ENCODE results near the gene SWAP70.

The SWAP70 gene

DNA sequence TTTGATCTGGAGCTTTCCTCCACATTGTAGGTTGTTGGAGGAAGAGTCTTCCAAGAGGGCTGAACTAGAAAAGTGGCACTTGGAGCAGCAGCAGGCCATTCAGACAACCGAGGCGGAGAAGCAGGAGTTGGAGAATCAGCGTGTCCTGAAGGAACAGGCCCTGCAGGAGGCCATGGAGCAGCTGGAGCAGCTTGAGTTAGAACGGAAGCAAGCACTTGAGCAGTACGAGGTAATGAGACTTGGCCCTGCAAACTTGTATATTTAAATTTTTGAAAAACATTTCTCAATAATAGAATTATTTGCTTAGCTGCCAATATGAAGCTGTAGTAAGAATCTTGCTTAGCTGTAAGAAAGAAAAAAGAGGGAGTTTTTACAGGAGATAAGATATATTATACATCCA, 84.0 kb downstream of the SWAP70 start:
- in situ Hi-C loops (cut with MboI; ENCODE audit: low sequenced_read_pairs): no loop called here

GRCh38 chr11:9748361-9748970, 84.6 kb downstream of the SWAP70 start:
- in situ Hi-C loops (cut with MboI; ENCODE audit: low sequenced_read_pairs): no loop called here

- in situ Hi-C loops (cut with MboI; ENCODE audit: low sequenced_read_pairs): loop anchor here (25.0 kb wide), 1 partner anchor 562 kb away; the partner anchor contains the start of gene ADM
These were observed 86.7 kb downstream of the SWAP70 start for GRCh38 chr11:9750551-9750950.

- in situ Hi-C loops (cut with MboI; ENCODE audit: low sequenced_read_pairs): loop anchor here (25.0 kb wide), 1 partner anchor 560 kb away; the partner anchor contains the start of gene ADM
These were observed 88.2 kb downstream of the SWAP70 start for GRCh38 chr11:9752091-9752490.

DNA sequence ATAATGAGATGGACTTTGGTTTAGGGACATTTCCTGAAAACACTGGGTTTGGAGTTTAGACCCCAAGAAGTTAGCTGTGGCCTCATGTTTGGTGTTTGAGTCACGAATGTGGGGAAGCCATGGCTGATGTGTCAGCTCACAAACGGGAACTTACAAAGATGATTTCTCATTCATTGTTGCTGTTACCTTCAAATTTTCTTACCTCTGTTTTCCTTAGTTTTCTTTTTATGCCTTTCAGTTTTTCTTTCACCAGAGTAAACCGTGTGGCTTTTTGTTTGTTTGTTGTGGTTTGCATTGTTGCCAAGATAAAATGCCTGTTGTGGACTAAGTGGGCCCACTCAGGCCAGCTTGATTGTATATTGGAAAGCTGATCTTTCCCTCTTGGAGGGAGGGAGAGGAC, 89.1 kb downstream of the SWAP70 start:
- in situ Hi-C loops (cut with MboI; ENCODE audit: low sequenced_read_pairs): loop anchor here (25.0 kb wide), 1 partner anchor 559 kb away; the partner anchor contains the start of gene ADM

DNA sequence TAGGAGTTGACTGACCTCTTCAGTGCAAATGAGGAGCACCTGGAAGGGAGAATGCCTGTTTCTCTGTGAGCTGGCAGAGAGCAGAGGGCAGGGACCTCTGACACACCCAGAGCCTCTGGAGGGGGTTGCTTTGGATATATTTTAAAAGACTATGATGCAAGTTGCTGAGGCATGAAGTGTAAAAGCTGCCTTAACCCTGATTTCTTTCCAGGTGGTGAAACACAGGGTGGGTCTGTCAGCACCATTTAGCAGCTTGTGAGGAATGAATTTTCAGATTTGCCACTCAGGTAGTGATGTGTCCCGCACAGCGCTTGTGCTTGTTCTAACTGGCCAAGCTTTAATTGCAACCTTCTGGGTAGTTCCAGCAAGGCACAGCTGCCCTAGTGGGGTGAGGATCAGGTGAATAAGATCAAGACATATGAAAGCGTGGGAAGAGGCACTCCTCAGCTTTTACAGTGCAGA, 90.2 kb downstream of the SWAP70 start:
- in situ Hi-C loops (cut with MboI; ENCODE audit: low sequenced_read_pairs): loop anchor here (25.0 kb wide), 1 partner anchor 558 kb away; the partner anchor contains the start of gene ADM

- in situ Hi-C loops (cut with MboI; ENCODE audit: low sequenced_read_pairs): loop anchor here (25.0 kb wide), 1 partner anchor 557 kb away; the partner anchor contains the start of gene ADM
These were observed 91.8 kb downstream of the SWAP70 start for GRCh38 chr11:9755561-9756185.

DNA sequence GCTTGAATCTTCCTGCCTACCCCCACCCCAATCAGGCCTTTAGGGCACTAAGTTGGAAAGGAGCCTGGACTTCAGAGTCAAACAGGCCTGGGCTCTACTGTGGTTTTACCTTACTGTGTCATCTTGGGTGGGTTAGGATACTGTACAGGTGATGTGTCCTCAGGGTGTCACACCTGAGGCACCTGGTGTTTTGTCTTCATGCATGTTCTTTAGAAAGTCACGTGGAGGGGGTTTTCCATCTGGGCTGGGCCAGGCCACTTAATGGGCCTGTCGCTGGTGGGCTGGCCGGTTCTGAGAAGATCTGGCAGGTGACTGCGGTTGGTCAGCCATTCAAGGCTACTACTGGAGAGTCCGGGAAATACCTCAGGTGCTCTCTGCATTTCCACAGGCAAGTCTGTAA, 92.6 kb downstream of the SWAP70 start:
- in situ Hi-C loops (cut with MboI; ENCODE audit: low sequenced_read_pairs): loop anchor here (25.0 kb wide), 1 partner anchor 556 kb away; the partner anchor contains the start of gene ADM

GRCh38 chr11:9756878-9757277, 93.0 kb downstream of the SWAP70 start:
- in situ Hi-C loops (cut with MboI; ENCODE audit: low sequenced_read_pairs): loop anchor here (25.0 kb wide), 1 partner anchor 555 kb away; the partner anchor contains the start of gene ADM

DNA sequence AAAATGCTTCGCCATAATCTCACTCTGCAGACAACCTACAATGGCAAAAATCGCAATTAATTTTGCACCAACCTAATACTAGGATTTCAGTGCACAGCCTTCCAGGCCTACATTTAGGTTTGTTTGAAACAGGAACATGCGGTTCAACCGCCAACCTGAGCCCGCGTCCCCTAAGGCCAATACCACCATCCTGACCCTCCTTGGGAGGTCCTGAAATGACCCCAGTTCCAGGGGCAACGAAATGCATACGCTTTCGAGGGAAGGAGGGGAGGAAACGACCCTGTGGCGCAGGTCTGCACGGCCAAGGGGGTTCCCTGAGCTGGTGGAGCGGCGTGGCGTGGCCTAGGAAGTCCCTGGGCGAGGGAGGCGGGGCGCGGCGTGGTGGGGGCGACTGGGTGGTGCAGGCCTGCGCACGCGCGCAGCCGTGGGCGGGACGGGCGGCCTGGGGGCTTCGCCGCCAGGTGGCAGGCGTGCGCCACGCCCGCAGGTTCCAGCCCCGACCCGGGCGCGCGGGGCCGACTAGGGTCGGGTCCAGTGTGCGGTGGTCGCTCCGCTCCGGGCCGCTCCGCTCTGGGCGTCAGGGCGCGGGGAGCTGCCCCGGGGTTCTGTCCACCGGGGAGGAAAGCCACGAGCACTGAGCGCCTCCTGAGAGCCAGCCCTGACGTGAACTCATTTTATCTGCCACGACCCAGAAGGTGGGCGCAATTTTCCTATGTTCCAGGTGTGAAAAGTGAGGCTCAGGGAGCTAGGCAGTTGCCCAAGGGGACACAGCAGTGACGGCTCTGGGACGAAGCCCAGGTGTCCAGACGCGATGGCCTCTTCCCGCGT, 94.1 kb downstream of the SWAP70 start:
- in situ Hi-C loops (cut with MboI; ENCODE audit: low sequenced_read_pairs): loop anchor here (25.0 kb wide), 1 partner anchor 554 kb away; the partner anchor contains the start of gene ADM

GRCh38 chr11:9758637-9759518, 95.0 kb downstream of the SWAP70 start:
- in situ Hi-C loops (cut with MboI; ENCODE audit: low sequenced_read_pairs): loop anchor here (25.0 kb wide), 1 partner anchor 553 kb away; the partner anchor contains the start of gene ADM

GRCh38 chr11:9759519-9760192, 95.8 kb downstream of the SWAP70 start:
- in situ Hi-C loops (cut with MboI; ENCODE audit: low sequenced_read_pairs): loop anchor here (25.0 kb wide), 1 partner anchor 553 kb away; the partner anchor contains the start of gene ADM

DNA sequence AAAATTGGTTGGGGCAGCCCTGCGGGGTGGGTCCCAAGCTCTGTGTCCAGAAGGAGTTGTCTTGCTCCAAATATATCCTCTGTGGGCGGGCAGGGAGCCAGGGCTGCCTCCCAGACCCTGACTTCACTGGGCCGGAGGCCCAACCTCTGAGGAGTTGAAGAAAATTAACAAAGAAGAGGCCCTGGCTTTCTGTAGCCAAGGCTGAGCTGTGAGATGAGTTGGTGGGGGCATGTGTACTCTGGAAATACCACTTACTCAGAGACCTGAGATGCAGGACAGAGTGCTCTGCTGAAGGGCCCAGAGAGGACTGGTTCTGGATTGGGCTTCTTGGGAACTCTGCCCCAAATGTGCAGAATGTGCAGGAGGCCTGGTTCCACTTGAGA, 96.3 kb downstream of the SWAP70 start:
- in situ Hi-C loops (cut with MboI; ENCODE audit: low sequenced_read_pairs): loop anchor here (25.0 kb wide), 1 partner anchor 552 kb away; the partner anchor contains the start of gene ADM

DNA sequence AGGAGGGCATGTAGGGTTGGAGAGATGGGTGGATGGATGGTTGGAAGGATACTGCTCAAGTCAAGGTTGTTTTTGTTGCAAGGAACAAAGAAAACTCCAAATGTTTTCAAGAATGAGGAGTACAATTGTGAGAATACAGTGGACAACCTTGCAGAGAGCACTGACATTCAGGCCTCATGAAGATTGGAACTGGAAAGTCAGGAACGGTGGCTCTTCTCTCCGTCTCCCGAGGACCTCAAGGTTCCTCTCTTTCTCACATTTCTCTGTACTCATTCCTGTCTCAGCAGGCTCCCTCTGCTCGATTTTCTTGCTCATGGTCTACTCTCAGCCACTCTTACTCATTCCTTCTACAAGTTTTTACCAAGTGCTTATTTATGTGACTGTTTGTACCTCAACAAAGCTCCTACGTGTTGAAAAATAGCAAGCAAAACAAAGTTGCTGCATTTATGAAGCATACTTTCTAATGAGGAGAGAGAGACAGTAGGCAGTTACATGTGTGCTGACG, 97.6 kb downstream of the SWAP70 start:
- in situ Hi-C loops (cut with MboI; ENCODE audit: low sequenced_read_pairs): loop anchor here (25.0 kb wide), 1 partner anchor 551 kb away; the partner anchor contains the start of gene ADM

DNA sequence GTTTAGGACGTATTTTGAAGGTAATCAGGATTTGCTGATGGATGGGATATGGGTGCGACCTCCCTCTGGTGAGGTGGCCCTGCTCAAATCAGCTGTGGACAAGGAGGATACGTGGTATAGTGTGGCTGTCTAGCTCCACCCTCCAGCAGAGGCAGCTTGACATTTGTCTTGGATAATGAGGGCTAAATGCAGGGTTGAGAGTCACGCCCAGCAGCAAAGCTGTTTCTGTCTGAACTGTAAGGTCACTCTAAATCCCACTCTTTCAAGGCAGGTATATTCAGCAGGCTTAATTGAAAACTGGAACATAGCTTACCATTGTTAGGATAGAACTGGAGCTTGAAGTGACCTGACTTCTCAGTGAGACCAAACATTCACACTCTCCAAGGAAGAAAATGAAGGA, 98.7 kb downstream of the SWAP70 start:
- in situ Hi-C loops (cut with MboI; ENCODE audit: low sequenced_read_pairs): loop anchor here (25.0 kb wide), 1 partner anchor 550 kb away; the partner anchor contains the start of gene ADM

DNA sequence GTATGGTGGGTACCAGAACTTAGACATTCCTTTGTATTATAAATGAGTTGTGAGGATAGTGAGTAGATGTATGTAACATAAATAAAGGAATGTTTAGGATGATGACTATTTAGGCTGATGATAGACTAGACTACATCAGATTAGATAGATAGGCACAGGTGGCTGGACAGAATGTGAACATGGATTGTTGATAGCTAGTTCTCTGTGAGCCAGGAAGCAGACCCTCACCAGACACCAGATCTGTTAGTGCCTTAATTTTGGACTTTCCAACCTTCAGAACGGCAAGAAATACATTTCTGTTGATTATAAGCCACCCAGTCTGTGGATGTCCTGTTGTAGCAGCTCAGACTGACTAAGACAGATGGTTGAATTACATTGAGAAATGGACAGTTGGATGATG, 99.4 kb downstream of the SWAP70 start:
- in situ Hi-C loops (cut with MboI; ENCODE audit: low sequenced_read_pairs): loop anchor here (25.0 kb wide), 1 partner anchor 549 kb away; the partner anchor contains the start of gene ADM

GRCh38 chr11:9765320-9766101, 101.6 kb downstream of the SWAP70 start:
- in situ Hi-C loops (cut with MboI; ENCODE audit: low sequenced_read_pairs): loop anchor here (25.0 kb wide), 1 partner anchor 547 kb away; the partner anchor contains the start of gene ADM

GRCh38 chr11:9769621-9770020, 105.7 kb downstream of the SWAP70 start:
- in situ Hi-C loops (cut with MboI; ENCODE audit: low sequenced_read_pairs): loop anchor here (25.0 kb wide), 1 partner anchor 543 kb away; the partner anchor contains the start of gene ADM
